Retinal pigment epithelial cell (primary cell): Measurements from ENCODE around the gene MUSK.

ENCODE experiments used
- DNase-seq: peaks from one replicate; pipeline ENCODE4 v3.0.0-alpha.2; 2010; ENCODE audit warnings: low read depth
- H3K4me3 ChIP-seq: 2 replicates; pipeline ENCODE4 v1.5.1; 2011; ENCODE audit warnings: mild to moderate bottlenecking, low read length, control low read depth, moderate library complexity
- CTCF ChIP-seq: conservative IDR thresholded peaks from 2 replicates; pipeline ENCODE4 v1.5.1; 2011; ENCODE audit warnings: low read depth, low read length, control low read depth, inconsistent platforms

Gene MUSK

GRCh38 chr9:110846215-110846614 lies 177.6 kb downstream of the MUSK start:
- H3K4me3 ChIP-seq = no peak overlapping the region
- no peak for DNase-seq
- TF ChIP-seq CTCF = no peak

- no peak for TF ChIP-seq CTCF
- no peak for DNase-seq
- no peak overlapping the region for H3K4me3 ChIP-seq
Observed at GRCh38 chr9:110847671-110848070, 179.1 kb downstream of the MUSK start.

- H3K4me3 ChIP-seq = no peak overlapping the region
- TF ChIP-seq CTCF = no peak
- DNase-seq = no peak
Observed at GRCh38 chr9:110850401-110851135, 182.0 kb downstream of the MUSK start.
